ENCODE data around the gene MS4A12.

GRCh38 chr11:60511393-60511792 lies 18.8 kb downstream of the MS4A12 start:
- TF ChIP-seq POLR2AphosphoS5 (IDR thresholded peaks at IDR 0.05; ENCODE audit: low read depth, low read length) (no peak), POLR2A (IDR thresholded peaks at IDR 0.05; ENCODE audit: low read depth, low read length) (no peak), SPI1 (IDR thresholded peaks at IDR 0.05; ENCODE audit: low read depth, low read length) (no peak), TAF1 (IDR thresholded peaks at IDR 0.05; ENCODE audit: low read depth, low read length) (no peak), POU2F2 (IDR thresholded peaks at IDR 0.05; ENCODE audit: low read depth, low read length) (no peak), PAX5 (IDR thresholded peaks at IDR 0.05; ENCODE audit: insufficient read depth, low read length, severe bottlenecking) (no peak)

Measured in GM12891 (cell line).